ENCODE results near the gene MLC1. TPM values are rescaled to one million over a fixed set of nuclear protein-coding genes. Genes with fewer than 3 reads are reported as not detected.

MLC1 gene
- total and polyA plus RNA-seq, 8 donors: 0.04 to 0.16 (median 0.04) TPM; not detected in 4

GRCh38 chr22:50046481-50047245 is 38.6 kb downstream of the MLC1 start:
- no peak for FAIRE-seq
- no peaks in the 10 kb centered on the region for H3K4me1 ChIP-seq
- no peaks in the 10 kb centered on the region for H3K36me3 ChIP-seq
- no peak for DNase-seq
- WGBS, 2 donors: 64 to 76% methylated on average over 27 of the region's 27 CpGs
- H3K27ac ChIP-seq: no peak overlapping the region
- no peak for TF ChIP-seq CTCF (IDR thresholded peaks at IDR 0.05)
- intact Hi-C loops (cut with DNase I): no loop called here
- no peak overlapping the region for H3K4me3 ChIP-seq
- no peaks in the 10 kb centered on the region for H3K9me3 ChIP-seq
- ATAC-seq: no peak
- no peaks in the 10 kb centered on the region for H3K27me3 ChIP-seq

- H3K27ac ChIP-seq: no peak overlapping the region
- DNase-seq (peak in 1 of 6 donors; percentile 45), FAIRE-seq (no peak), ATAC-seq (no peak)
- 61 to 69% methylated on average over 19 of the region's 19 CpGs for WGBS, 2 donors
- intact Hi-C loops (cut with DNase I): no loop called here
- H3K4me3 ChIP-seq: no peak overlapping the region
- no peak for TF ChIP-seq CTCF (IDR thresholded peaks at IDR 0.05)
- no peaks in the 10 kb centered on the region for H3K4me1 ChIP-seq
- no peaks in the 10 kb centered on the region for H3K27me3 ChIP-seq
- no peaks in the 10 kb centered on the region for H3K9me3 ChIP-seq
- H3K36me3 ChIP-seq: no peaks in the 10 kb centered on the region
Measured at GRCh38 chr22:50046019-50046415, 39.2 kb downstream of the MLC1 start.

- H3K36me3 ChIP-seq: no peaks in the 10 kb centered on the region
- DNase-seq: peak in 1 of 6 donors; percentile 48
- H3K27ac ChIP-seq: no peak overlapping the region
- ATAC-seq: no peak
- no peak for FAIRE-seq
- intact Hi-C loops (cut with DNase I): no loop called here
- H3K4me3 ChIP-seq: no peak overlapping the region
- no peaks in the 10 kb centered on the region for H3K9me3 ChIP-seq
- 64 to 73% methylated on average over 35 of the region's 35 CpGs for WGBS, 2 donors
- H3K27me3 ChIP-seq: no peaks in the 10 kb centered on the region
- no peaks in the 10 kb centered on the region for H3K4me1 ChIP-seq
- no peak for TF ChIP-seq CTCF (IDR thresholded peaks at IDR 0.05)
Measured at GRCh38 chr22:50045211-50046018, 39.8 kb downstream of the MLC1 start.

- no peak overlapping the region for H3K4me3 ChIP-seq
- no peaks in the 10 kb centered on the region for H3K4me1 ChIP-seq
- no peaks in the 10 kb centered on the region for H3K27me3 ChIP-seq
- no peak for FAIRE-seq
- peak in 1 of 6 donors; percentile 32 for DNase-seq
- H3K9me3 ChIP-seq: no peaks in the 10 kb centered on the region
- ATAC-seq: no peak
- H3K36me3 ChIP-seq: no peaks in the 10 kb centered on the region
- no peak overlapping the region for H3K27ac ChIP-seq
- WGBS, 2 donors: 64 to 69% methylated on average over 30 of the region's 30 CpGs
- no peak for TF ChIP-seq CTCF (IDR thresholded peaks at IDR 0.05)
- intact Hi-C loops (cut with DNase I): no loop called here
Measured at GRCh38 chr22:50044485-50045118, 40.6 kb downstream of the MLC1 start.
